HG03520 (cell line): ENCODE data around the gene PFDN2.
A peak's percentile ranks its signal among the peaks of the same experiment; 100 is the strongest.
"Not testable (repeated sequence)": the region's sequence is repeated elsewhere in the genome, so short reads cannot be mapped to it uniquely, and the experiment has no call there.

Experiments
- ATAC-seq: cut with Tn5 transposase; IDR thresholded peaks from one replicate; pipeline ENCODE4 v1.9.1; 2021; ENCODE audit warnings: mild to moderate bottlenecking, moderate library complexity; ENCODE audit not compliant: unreplicated experiment

PFDN2 gene

GRCh38 chr1:161139766-161140165, 21.9 kb upstream of the PFDN2 start:
- no peak for ATAC-seq

DNA sequence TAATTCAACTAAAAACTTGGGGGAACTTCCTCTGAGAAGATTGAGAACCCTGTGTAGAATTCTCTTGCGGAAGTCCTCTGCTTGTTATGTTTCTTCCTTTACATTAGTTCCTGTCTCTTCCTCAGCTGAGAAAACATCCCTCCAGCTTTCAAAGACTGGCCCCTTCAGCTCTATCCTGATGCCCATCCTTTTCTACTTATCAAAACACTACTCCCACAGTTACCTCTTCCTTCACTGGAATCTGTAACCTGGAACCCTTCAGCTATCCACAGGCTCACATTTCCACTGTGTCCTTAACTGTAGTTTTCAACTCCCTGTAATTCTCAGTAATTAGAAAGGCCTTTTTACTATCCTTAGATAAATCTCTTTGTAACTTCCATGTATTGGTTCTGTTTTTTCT, 20.6 kb upstream of the PFDN2 start:
- no peak for ATAC-seq

- ATAC-seq: no peak
Measured at GRCh38 chr1:161137881-161138280, 20.0 kb upstream of the PFDN2 start.

DNA sequence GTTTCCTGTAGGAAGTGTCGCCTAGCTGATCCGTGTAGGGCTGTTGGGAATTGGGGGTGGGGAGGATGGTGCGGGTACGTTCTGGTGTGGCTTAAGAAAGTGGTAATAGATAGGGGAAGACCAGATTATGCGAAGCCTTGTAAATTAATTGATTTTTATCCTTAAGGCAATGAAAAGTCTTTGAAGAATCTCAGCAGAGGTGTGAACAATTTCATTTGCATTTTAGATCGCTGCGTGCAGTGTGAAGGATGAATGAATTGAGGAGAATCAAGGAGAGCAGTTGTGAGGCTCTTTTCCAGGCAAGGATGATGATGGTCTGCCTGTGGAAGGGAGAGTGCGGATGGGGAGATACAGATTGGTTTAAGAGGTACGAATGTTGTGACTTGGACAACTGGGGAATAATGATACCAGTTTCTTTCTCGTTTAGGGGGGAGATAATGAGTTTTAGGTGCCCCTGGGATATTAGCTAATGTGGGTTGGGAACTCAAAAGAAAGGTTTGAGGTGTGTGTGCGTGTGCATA, 15.4 kb upstream of the PFDN2 start:
- ATAC-seq: peak; percentile 7

GRCh38 chr1:161132410-161133219, 14.8 kb upstream of the PFDN2 start, which contains the start of gene DEDD:
Gene DEDD, minus strand, starts transcription at chr1:161132667. Its CDS starts 8,205 bp downstream, at chr1:161124462.
- ATAC-seq: peak; percentile 90

DNA sequence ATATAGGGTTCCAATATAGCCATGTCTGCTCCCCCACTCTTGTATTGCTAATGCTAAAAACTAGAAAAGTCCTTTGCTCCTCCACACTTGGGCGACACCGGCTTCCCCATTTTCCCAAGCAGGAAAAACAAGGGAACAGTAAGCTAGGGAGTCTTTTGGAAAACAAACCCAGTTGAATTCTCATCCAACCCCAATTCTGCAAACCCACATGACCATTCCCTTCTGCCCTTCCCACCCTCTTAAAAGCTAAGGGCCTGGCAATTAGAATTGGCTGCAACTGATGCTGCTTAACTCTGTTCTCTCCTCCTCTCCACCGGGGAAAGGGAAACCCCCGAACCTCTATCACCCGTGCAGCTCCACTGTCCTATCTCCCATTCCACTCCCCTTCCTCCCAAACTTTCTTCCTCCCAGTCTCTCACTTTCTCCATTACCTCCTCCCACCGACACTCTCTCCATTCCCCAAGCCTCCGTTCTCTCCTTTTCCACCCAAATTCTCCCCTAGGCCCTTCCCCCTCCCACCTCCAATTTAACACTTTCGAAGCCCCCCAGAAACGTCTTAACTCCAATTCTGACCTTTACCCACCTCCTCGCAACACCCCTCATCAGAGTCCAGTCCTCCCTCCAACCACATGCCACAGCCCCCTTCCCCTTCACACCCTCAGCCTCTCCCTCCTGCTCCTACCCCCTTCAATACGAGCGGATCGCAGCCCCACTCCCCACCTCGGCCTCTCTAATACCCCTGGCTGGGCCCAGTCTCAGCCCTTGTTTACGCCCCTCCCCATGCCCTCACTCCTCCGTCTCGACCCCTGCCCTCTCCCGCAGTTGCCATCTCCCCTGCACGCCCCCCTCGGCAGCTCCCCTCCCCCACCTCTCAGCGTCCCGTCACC, 13.9 kb upstream of the PFDN2 start:
- no peak for ATAC-seq

DNA sequence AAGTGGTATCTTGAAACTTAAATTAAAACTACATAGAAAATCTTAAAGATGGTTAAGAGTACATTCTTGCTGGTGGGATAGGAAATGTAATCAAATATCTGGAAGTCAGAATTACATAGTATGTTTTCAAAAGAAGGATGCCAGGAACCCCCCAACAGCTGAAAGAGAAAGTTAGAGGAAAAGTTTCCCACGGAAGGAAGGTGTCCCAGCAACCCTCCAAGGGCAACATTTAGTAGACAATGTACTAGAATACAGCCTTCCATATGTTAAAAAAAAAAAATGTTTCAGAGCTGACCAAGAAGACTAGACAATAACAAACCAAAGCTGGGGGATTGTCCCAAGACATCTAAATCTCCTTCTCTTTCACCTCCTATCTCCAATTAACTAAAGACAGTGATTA, 12.4 kb upstream of the PFDN2 start:
- no peak for ATAC-seq

GRCh38 chr1:161128591-161129420, 11.0 kb upstream of the PFDN2 start:
- no peak for ATAC-seq

DNA sequence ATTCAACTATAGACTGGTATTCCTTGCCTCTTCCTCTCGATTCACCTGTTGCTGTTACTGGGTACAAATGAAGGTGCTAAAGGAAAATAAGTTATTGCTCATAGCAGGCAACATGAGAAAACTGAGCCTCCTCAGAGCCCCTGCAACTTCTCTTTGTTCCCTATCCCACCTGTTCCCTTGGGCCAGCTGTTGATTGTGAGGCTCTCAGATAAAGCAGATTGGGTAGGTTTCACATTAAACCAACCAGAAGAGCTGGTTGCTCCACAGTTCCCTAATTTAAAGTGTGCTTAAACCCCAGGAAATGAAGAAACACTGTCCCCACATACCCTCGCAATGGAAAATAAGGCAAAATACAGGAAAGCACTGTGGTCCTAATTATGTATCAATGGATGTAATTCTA, 9.8 kb upstream of the PFDN2 start:
- no peak for ATAC-seq

DNA sequence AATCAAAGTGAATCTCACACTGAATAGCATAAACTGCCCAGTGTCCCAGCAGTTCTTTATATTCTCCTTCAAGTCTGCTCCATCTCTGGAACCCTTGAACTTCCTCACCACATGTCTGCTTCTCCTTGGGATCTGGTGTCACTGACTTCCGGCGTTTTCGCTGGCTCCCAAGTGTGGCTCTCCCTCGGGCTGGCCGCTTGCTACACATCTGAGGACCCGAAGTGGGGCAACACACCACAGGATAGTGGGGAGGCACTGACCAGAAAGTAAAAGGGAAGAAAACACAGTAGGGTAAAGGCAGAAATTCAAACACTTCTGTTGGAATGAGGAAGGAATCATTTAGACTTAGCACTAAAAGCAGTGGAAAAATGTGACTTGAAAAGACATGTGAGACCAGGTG, 5.1 kb upstream of the PFDN2 start:
- no peak for ATAC-seq

DNA sequence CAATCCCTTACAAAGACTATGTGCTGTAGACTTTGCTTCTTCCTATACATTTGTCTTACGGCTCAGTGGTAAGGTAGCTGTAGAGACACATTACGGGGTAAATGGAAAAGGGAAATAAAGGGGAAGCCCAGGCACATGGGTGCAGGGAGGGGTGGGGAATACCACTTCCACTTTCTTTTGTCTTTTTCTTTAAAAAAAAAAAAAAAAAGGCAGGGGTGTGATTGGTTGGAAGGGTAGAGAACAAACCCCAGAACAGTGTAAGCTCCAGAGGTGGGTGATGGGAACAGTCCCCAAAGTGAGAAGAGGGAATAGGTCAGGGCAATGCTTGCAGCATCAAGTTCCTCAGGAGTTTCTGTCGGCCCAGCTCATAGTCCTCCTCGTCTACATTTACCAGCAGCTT, 4.0 kb upstream of the PFDN2 start:
- ATAC-seq: no peak

- ATAC-seq: no peak
Measured at GRCh38 chr1:161121042-161121650, 3.3 kb upstream of the PFDN2 start.

DNA sequence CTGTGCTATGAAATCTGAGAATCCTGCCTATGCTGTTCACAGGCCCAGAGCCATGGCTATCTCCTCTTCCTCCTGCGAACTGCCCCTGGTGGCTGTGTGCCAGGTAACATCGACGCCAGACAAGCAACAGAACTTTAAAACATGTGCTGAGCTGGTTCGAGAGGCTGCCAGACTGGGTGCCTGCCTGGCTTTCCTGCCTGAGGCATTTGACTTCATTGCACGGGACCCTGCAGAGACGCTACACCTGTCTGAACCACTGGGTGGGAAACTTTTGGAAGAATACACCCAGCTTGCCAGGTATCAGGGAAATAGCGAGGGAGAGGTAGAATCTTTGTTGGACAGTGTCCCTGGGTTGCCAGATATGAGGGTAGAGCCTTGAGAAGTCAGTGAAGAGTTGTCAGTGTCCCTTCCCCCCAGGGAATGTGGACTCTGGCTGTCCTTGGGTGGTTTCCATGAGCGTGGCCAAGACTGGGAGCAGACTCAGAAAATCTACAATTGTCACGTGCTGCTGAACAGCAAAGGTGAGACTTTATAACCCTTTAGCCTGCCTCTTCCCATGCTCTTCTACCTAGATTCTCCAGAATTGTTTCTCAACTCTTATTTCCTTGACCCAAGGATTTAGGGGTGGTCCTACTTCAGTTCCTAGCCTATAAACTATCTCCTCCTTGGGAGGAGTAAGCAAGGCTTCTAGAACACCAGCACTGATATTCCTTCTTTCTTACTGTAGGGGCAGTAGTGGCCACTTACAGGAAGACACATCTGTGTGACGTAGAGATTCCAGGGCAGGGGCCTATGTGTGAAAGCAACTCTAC, 1.5 kb upstream of the PFDN2 start:
- no peak for ATAC-seq

GRCh38 chr1:161115961-161116360, 1.9 kb downstream of the PFDN2 start:
- not testable (repeated sequence) for ATAC-seq

DNA sequence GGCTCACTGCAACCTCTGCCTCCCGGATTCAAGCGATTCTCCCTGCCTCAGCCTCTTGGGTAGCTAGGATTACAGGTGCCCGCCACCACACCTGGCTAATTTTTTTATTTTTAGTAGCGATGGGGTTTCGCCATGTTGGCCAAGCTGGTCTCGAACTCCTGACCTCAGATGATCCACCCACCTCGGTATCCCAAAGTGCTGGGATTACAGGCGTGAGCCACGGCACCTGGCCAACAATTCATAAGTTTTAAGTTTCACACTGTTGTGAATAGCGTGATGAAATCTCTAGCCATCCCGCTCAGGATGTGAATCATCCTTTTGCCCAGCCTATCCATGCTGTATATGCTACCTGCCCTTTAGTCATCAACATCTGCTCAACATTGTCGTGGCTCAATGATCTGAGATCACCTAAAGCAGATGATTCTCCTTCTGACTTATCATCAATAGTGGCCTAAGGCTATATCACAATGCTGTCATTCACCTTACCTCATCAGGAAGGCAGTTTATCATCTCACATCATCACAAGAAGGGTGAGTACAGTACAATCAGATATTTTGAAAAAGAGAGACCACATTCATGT, 2.6 kb downstream of the PFDN2 start:
- ATAC-seq: no peak

DNA sequence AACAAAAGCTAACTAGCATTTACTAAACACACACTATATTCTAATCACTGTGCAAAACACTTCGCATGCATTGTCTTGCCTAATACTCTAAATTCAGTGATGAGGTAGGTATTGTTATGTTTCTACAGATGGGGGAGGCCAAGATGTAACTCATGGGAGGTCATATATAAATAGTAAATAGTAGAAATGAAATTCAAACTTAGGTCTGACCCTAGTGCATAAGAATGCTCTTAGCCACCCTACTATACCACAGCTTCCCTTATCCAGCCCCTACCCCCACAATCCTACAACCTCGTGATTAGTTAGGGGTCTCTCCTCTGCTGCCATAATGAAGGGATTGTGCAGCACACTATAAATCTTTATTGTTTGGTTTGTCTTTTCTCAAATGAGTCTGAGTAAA, 3.3 kb downstream of the PFDN2 start:
- no peak for ATAC-seq

GRCh38 chr1:161113915-161114314, 3.9 kb downstream of the PFDN2 start:
- no peak for ATAC-seq

DNA sequence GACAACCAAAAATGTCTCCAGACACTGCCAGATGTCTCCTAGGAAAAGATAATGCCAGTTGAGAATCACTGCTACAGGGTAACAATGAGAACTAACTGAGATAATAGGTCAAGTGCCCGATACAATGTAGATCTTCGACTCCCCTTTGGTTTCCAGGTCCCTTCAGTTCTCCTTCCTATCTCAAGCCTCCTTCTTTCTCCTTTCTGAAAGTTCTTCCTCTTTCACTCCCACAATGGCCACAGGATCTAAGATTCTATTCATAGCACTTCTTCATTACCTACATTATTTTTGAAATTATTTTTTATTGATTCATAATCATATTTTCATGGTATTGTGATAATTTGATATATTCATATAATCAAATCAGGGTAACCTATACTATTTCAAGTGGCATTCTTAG, 6.3 kb downstream of the PFDN2 start:
- no peak for ATAC-seq

DNA sequence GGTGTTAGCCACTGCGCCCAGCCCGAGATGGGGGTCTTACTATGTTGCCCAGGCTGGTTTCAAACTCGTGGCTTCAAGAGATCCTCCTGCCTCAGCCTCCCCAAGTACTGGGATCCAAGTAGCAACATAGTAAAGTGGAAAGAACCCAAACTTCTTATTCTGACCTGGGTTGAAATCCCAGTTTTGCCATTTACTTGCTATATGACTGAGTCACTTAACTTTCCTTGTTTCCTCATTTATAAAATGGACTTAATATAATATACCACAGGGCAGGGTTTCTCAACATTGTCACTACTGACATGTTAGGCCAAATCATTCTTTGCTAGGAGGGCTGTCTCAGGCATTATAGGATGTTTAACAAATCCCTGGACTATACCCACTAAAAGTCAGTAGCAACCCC, 6.7 kb downstream of the PFDN2 start:
- no peak for ATAC-seq
